H9 (cell line): Measurements from ENCODE around the gene NME2. TPM values are rescaled to one million over a fixed set of nuclear protein-coding genes. Genes with fewer than 3 reads are reported as not detected.

Experiments
- DNase-seq: peaks from one replicate; pipeline ENCODE4 v3.0.0-alpha.2; 2017
- H2AFZ ChIP-seq: one replicate; pipeline ENCODE4 v1.6.1; 2013; ENCODE audit warnings: mild to moderate bottlenecking, low read length, control low read depth, moderate library complexity
- H2AK5ac ChIP-seq: 2 replicates; pipeline ENCODE4 v1.6.1; 2013; ENCODE audit warnings: low read length, control low read depth, mixed read lengths; ENCODE audit not compliant: insufficient read length
- H2BK120ac ChIP-seq: one replicate; pipeline ENCODE4 v1.6.1; 2013; ENCODE audit warnings: low read depth, mild to moderate bottlenecking, low read length, control low read depth, inconsistent platforms; ENCODE audit not compliant: poor library complexity, severe bottlenecking
- H2BK12ac ChIP-seq: 2 replicates; pipeline ENCODE4 v1.6.1; 2013; ENCODE audit warnings: low read length, control low read depth, mixed read lengths, low read depth; ENCODE audit not compliant: insufficient read length
- H2BK15ac ChIP-seq: 2 replicates; pipeline ENCODE4 v1.6.1; 2013; ENCODE audit warnings: low read depth, low read length, control low read depth
- H2BK20ac ChIP-seq: one replicate; pipeline ENCODE4 v1.6.1; 2013; ENCODE audit warnings: low read depth, mild to moderate bottlenecking, low read length, control low read depth, inconsistent platforms; ENCODE audit not compliant: poor library complexity, severe bottlenecking
- H2BK5ac ChIP-seq: 2 replicates; pipeline ENCODE4 v1.6.1; 2013; ENCODE audit warnings: low read length, control low read depth, mixed read lengths; ENCODE audit not compliant: insufficient read length
- H3K14ac ChIP-seq: 2 replicates; pipeline ENCODE4 v1.6.1; 2013; ENCODE audit warnings: low read length, control low read depth; ENCODE audit not compliant: insufficient read depth
- H3K18ac ChIP-seq: 2 replicates; pipeline ENCODE4 v1.6.1; 2013; ENCODE audit warnings: low read depth, mild to moderate bottlenecking, mixed read lengths, low read length, control low read depth; ENCODE audit not compliant: insufficient read length
- H3K23ac ChIP-seq: 2 replicates; pipeline ENCODE4 v1.6.1; 2013; ENCODE audit warnings: low read length, control low read depth, mixed read lengths, low read depth; ENCODE audit not compliant: insufficient read length
- H3K23me2 ChIP-seq: 2 replicates; pipeline ENCODE4 v1.6.1; 2013; ENCODE audit warnings: low read depth, mild to moderate bottlenecking, mixed read lengths, low read length, control low read depth; ENCODE audit not compliant: insufficient read length, poor library complexity, severe bottlenecking
- H3K27ac ChIP-seq: 2 replicates; pipeline ENCODE4 v1.5.1; 2013; ENCODE audit warnings: low read length, control low read depth, mixed read lengths, low read depth; ENCODE audit not compliant: insufficient read length
- H3K27me3 ChIP-seq: 2 replicates; pipeline ENCODE4 v1.6.1; 2013; ENCODE audit warnings: low read length, control low read depth, inconsistent platforms; ENCODE audit not compliant: insufficient read depth
- H3K4ac ChIP-seq: 2 replicates; pipeline ENCODE4 v1.6.1; 2013; ENCODE audit warnings: low read depth, mild to moderate bottlenecking, control low read depth, inconsistent platforms, low read length, moderate library complexity
- H3K4me1 ChIP-seq: 2 replicates; pipeline ENCODE4 v1.6.1; 2013; ENCODE audit warnings: low read length, control low read depth, inconsistent platforms; ENCODE audit not compliant: insufficient read depth
- H3K4me2 ChIP-seq: 2 replicates; pipeline ENCODE4 v1.6.1; 2013; ENCODE audit warnings: low read length, control low read depth, mixed read lengths; ENCODE audit not compliant: insufficient read length, insufficient read depth
- H3K56ac ChIP-seq: 2 replicates; pipeline ENCODE4 v1.6.1; 2013; ENCODE audit warnings: low read depth, mild to moderate bottlenecking, mixed read lengths, low read length, control low read depth; ENCODE audit not compliant: insufficient read length
- H3K79me1 ChIP-seq: 2 replicates; pipeline ENCODE4 v1.6.1; 2013; ENCODE audit warnings: low read depth, mild to moderate bottlenecking, moderate library complexity, low read length, control low read depth, inconsistent platforms; ENCODE audit not compliant: insufficient read depth, poor library complexity, severe bottlenecking
- H3K79me2 ChIP-seq: 2 replicates; pipeline ENCODE4 v1.6.1; 2013; ENCODE audit warnings: low read length, control low read depth, inconsistent platforms; ENCODE audit not compliant: insufficient read depth
- H3K9ac ChIP-seq: 2 replicates; pipeline ENCODE4 v1.6.1; 2013; ENCODE audit warnings: low read length, control low read depth, mixed read lengths; ENCODE audit not compliant: insufficient read length; ENCODE audit errors: extremely low read depth
- H3K9me3 ChIP-seq: one replicate; pipeline ENCODE4 v1.6.1; 2013; ENCODE audit warnings: low read depth, low read length, inconsistent platforms; ENCODE audit not compliant: control insufficient read depth
- H3T11ph ChIP-seq: one replicate; pipeline ENCODE4 v1.6.1; 2013; ENCODE audit warnings: mild to moderate bottlenecking, low read length, control low read depth, inconsistent platforms
- H4K20me1 ChIP-seq: one replicate; pipeline ENCODE4 v1.6.1; 2013; ENCODE audit not compliant: control insufficient read depth, insufficient read length, insufficient read depth
- H4K5ac ChIP-seq: 2 replicates; pipeline ENCODE4 v1.6.1; 2013; ENCODE audit warnings: low read depth, mild to moderate bottlenecking, mixed read lengths, low read length, control low read depth; ENCODE audit not compliant: insufficient read length
- H4K8ac ChIP-seq: replicated peaks from 2 replicates; pipeline ENCODE4 v1.6.1; 2013; ENCODE audit warnings: low read length, control low read depth, mixed read lengths, low read depth; ENCODE audit not compliant: insufficient read length
- H4K91ac ChIP-seq: 2 replicates; pipeline ENCODE4 v1.6.1; 2013; ENCODE audit warnings: low read depth, mild to moderate bottlenecking, moderate library complexity, mixed read lengths, low read length, control low read depth; ENCODE audit not compliant: insufficient read length
- H3K27ac Mint-ChIP-seq, 3 experiments: 2 replicates in 2 of 3; 3 replicates in 1 of 3; pipeline ENCODE4 v1.8.0; 2020 to 2021; ENCODE audit warnings: mixed read lengths in 3 of 3, mild to moderate bottlenecking in 1 of 3, moderate library complexity in 1 of 3
- H3K27me3 Mint-ChIP-seq: 2 replicates; pipeline ENCODE4 v1.8.0; 2021; ENCODE audit warnings: low read depth, mild to moderate bottlenecking, moderate library complexity, mixed read lengths
- H3K36me3 Mint-ChIP-seq, 3 experiments: 2 replicates in 2 of 3; 3 replicates in 1 of 3; pipeline ENCODE4 v1.8.0; 2020 to 2021; ENCODE audit warnings: low read depth in 3 of 3, mixed read lengths in 3 of 3; ENCODE audit not compliant: insufficient read depth in 1 of 3
- H3K4me1 Mint-ChIP-seq, 2 experiments: 2 replicates each; pipeline ENCODE4 v1.8.0; 2020; ENCODE audit warnings: mixed read lengths in 2 of 2
- H3K4me3 Mint-ChIP-seq, 2 experiments: 2 replicates in 1 of 2; 3 replicates in 1 of 2; pipeline ENCODE4 v1.8.0; 2020 to 2021; ENCODE audit warnings: mild to moderate bottlenecking in 2 of 2, mixed read lengths in 2 of 2, moderate library complexity in 1 of 2
- H3K9me3 Mint-ChIP-seq, 2 experiments: 2 replicates in 1 of 2; 3 replicates in 1 of 2; pipeline ENCODE4 v1.8.0; 2020; ENCODE audit warnings: mild to moderate bottlenecking in 2 of 2, mixed read lengths in 2 of 2, moderate library complexity in 1 of 2
- WGBS: extraction: QIAGEN DNeasy Blood & Tissue Kit; methylation state at CpG from one replicate; pipeline ENCODE4 v1.1.7; 2013; ENCODE audit warnings: missing lambda C conversion rate, low lambda C conversion rate, mixed read lengths; ENCODE audit not compliant: insufficient read length; ENCODE audit errors: extremely low coverage; 5-methylcytosine and 5-hydroxymethylcytosine counted together
- total RNA-seq: library from RNA; stranded (reverse); gene quantifications from 2 replicates; pipeline ENCODE4 v1.2.1, GENCODE V29; 2021
- TF ChIP-seq, protein P1 (sequence below): fragments of 200-600 bp; sonication (generic); conservative IDR thresholded peaks from 3 replicates; pipeline ENCODE4 v1.8.0; 2021; ENCODE audit warnings: antibody characterized with exemption, mild to moderate bottlenecking

The NME2 gene
- total RNA-seq, 1 experiment from 2014 or later: 819 TPM

DNA sequence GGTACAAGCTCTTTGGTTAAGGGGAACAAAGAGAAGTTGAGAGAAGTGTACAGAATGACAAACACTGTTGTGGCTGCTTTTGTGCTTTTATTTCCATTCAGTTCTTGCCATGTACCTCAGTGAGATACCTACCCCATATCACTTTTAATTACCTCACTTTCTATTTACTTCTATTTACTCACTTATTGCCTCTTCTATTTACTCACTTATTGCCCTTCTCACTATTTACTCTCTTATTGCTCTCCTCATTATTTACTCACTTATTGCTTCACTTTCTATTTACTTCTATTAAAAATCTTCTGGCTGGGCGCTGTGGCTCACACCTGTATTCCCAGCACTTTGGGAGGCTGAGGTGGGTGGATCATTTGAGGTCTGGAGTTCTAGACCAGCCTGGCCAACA lies 51.7 kb downstream of the NME2 start:
- H3K27ac Mint-ChIP-seq: no peak overlapping the region
- Histone ChIP-seq H4K20me1 (no peaks in the 10 kb centered on the region), H2BK20ac (no peak overlapping the region), H3K4me2 (no peak overlapping the region), H2AFZ (no peak overlapping the region), H3K23ac (no peak overlapping the region), H2BK5ac (no peak overlapping the region), H3K23me2 (no peaks in the 10 kb centered on the region), H3K79me1 (no peaks in the 10 kb centered on the region), H3T11ph (no peak overlapping the region), H3K4me1 (no peaks in the 10 kb centered on the region), H3K9me3 (no peaks in the 10 kb centered on the region), H3K9ac (no peak overlapping the region), H2BK15ac (no peak overlapping the region), H3K18ac (no peak overlapping the region), H3K56ac (no peak overlapping the region), H3K79me2 (no peaks in the 10 kb centered on the region), H4K91ac (no peak overlapping the region), H3K27me3 (no peaks in the 10 kb centered on the region), H2BK12ac (no peak overlapping the region), H4K5ac (no peak overlapping the region), H3K4ac (no peak overlapping the region), H3K27ac (no peak overlapping the region), H4K8ac (no peak overlapping the region), H2AK5ac (no peak overlapping the region), H2BK120ac (no peak overlapping the region), H3K14ac (no peak overlapping the region)
- H3K36me3 Mint-ChIP-seq: peaks cover 17 to 82% (median 74%) of the 10 kb centered on the region in 3 experiments; a peak in 6 of 7 replicates
- H3K4me3 Mint-ChIP-seq: no peak overlapping the region
- no CpG with 5 or more reads among the region's 1 CpG for WGBS
- DNase-seq: no peak
- H3K27me3 Mint-ChIP-seq: no peaks in the 10 kb centered on the region
- H3K4me1 Mint-ChIP-seq: no peaks in the 10 kb centered on the region
- TF ChIP-seq, protein P1, sequence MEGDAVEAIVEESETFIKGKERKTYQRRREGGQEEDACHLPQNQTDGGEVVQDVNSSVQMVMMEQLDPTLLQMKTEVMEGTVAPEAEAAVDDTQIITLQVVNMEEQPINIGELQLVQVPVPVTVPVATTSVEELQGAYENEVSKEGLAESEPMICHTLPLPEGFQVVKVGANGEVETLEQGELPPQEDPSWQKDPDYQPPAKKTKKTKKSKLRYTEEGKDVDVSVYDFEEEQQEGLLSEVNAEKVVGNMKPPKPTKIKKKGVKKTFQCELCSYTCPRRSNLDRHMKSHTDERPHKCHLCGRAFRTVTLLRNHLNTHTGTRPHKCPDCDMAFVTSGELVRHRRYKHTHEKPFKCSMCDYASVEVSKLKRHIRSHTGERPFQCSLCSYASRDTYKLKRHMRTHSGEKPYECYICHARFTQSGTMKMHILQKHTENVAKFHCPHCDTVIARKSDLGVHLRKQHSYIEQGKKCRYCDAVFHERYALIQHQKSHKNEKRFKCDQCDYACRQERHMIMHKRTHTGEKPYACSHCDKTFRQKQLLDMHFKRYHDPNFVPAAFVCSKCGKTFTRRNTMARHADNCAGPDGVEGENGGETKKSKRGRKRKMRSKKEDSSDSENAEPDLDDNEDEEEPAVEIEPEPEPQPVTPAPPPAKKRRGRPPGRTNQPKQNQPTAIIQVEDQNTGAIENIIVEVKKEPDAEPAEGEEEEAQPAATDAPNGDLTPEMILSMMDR: no peak
- no peaks in the 10 kb centered on the region for H3K9me3 Mint-ChIP-seq
